Lower leg skin (tissue), 3 donors: ENCODE measurements around the gene ZBTB20.

ENCODE experiments used
- POLR2A ChIP-seq, 2 donors: fragments of 450-650 bp; IDR thresholded peaks; one replicate each; pipeline ENCODE4 v1.6.1; 2016 to 2017; ENCODE audit warnings: antibody characterized with exemption in 2 of 2, mild to moderate bottlenecking in 1 of 2, moderate library complexity in 1 of 2
- TF ChIP-seq, protein P1 (sequence below), 3 donors: fragments of 450-650 bp; IDR thresholded peaks; one replicate each; pipeline ENCODE4 v1.5.1; 2016; ENCODE audit warnings: antibody characterized with exemption in 3 of 3, mild to moderate bottlenecking in 3 of 3, moderate library complexity in 2 of 3

DNA sequence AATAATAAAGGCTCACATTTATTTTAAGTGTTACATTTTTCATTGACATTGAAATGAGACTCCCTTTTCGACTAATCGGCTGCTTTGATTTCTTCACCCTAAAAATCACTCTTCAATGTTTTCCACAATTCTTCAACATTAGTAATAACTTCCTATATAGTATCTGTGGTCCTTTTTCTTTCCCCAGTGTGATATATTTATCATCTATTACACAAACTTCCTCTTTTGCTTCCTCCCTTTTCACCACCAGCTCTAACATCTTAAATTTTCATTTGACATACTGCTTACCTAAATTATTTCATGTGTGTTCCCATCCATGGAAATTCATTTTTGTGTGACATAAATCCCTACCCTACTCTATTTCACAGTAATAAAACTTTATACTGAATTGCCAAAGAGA is 608.9 kb downstream of the ZBTB20 start:
- TF ChIP-seq, protein P1, sequence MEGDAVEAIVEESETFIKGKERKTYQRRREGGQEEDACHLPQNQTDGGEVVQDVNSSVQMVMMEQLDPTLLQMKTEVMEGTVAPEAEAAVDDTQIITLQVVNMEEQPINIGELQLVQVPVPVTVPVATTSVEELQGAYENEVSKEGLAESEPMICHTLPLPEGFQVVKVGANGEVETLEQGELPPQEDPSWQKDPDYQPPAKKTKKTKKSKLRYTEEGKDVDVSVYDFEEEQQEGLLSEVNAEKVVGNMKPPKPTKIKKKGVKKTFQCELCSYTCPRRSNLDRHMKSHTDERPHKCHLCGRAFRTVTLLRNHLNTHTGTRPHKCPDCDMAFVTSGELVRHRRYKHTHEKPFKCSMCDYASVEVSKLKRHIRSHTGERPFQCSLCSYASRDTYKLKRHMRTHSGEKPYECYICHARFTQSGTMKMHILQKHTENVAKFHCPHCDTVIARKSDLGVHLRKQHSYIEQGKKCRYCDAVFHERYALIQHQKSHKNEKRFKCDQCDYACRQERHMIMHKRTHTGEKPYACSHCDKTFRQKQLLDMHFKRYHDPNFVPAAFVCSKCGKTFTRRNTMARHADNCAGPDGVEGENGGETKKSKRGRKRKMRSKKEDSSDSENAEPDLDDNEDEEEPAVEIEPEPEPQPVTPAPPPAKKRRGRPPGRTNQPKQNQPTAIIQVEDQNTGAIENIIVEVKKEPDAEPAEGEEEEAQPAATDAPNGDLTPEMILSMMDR (IDR thresholded peaks at IDR 0.05), result no peak
- no peak for TF ChIP-seq POLR2A (IDR thresholded peaks at IDR 0.05)
